Measurements from ENCODE around the gene PTPRT.

Gene PTPRT

DNA sequence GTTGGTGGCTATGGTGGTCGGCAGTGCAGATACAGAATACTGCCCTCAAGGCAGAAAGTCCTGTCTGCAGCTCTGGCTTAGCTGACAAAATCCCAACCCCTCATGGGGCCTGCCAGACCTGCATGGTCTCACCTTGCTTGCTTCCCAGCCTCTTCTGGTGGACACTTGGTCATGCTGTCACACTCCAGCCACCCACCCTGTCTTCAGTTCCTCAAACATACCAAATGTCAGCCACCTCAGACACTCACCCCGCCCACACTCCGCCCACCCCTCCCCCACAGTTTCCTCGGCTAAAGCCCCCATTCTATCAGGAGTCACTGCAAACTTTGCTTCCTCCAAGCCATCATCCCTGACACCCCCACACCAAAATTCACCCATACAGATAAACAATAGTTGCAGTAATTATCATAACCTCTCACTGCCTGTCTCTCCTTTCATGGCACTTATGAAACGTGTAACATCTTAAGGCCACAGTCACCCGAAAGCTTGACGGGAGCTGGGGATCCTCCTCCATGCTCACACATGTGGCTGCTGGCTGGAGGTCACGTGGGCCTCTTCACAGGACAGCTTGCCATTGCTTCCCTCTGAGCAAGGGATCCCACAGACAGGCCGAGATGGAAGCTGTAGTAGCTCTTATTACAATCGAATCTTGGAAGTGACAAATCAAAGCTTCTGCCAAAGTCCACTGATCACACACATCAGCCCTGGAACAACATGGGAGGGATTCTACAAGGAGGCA lies 202.2 kb downstream of the PTPRT start:
- Mint-ChIP-seq H3K9me3 (no peaks in the 10 kb centered on the region), H3K4me1 (peaks cover 6% of the 10 kb centered on the region), H3K4me3 (no peak overlapping the region), H3K27me3 (ENCODE audit: low read depth, poor library complexity) (peaks cover 24% of the 10 kb centered on the region), H3K36me3 (ENCODE audit: low read depth) (no peaks in the 10 kb centered on the region), H3K27ac (no peak overlapping the region)
- DNase-seq: no peak
- TF ChIP-seq, protein P1, sequence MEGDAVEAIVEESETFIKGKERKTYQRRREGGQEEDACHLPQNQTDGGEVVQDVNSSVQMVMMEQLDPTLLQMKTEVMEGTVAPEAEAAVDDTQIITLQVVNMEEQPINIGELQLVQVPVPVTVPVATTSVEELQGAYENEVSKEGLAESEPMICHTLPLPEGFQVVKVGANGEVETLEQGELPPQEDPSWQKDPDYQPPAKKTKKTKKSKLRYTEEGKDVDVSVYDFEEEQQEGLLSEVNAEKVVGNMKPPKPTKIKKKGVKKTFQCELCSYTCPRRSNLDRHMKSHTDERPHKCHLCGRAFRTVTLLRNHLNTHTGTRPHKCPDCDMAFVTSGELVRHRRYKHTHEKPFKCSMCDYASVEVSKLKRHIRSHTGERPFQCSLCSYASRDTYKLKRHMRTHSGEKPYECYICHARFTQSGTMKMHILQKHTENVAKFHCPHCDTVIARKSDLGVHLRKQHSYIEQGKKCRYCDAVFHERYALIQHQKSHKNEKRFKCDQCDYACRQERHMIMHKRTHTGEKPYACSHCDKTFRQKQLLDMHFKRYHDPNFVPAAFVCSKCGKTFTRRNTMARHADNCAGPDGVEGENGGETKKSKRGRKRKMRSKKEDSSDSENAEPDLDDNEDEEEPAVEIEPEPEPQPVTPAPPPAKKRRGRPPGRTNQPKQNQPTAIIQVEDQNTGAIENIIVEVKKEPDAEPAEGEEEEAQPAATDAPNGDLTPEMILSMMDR (IDR thresholded peaks at IDR 0.05): no peak

DNA sequence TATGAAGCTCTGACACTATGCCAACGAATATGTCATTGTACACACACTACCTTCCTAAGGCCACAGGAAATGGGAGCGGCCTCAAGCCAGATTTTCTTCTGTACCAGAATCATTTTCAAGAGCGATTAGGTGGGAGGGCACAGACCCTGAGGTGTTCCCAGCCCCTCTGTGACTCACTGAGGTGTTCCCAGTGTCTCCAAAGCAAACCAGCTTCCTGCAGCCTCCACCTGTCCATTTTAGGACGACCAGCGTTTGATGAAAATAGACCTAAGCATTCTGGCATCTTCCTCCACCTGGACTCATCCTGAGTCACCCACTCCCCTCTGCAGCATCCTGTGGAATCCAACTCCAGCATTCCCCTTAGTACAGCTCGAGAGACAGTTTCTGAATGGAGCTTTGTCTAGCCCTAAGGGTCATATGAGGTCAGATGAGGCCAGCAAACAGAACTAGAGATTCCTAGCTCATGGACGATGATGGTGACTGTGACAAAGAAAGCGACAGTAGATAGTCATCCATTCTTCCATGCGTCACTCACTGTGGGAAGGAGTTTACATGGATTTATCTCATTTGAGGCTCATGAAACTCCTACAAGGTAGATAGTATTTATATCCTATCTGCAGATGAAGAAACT lies 203.4 kb downstream of the PTPRT start:
- Mint-ChIP-seq H3K27me3 (ENCODE audit: low read depth, poor library complexity) (peaks cover 24% of the 10 kb centered on the region), H3K36me3 (ENCODE audit: low read depth) (no peaks in the 10 kb centered on the region), H3K4me3 (no peak overlapping the region), H3K27ac (no peak overlapping the region), H3K9me3 (no peaks in the 10 kb centered on the region), H3K4me1 (peaks cover 6% of the 10 kb centered on the region)
- DNase-seq: no peak
- TF ChIP-seq, protein P1 (IDR thresholded peaks at IDR 0.05): no peak

- TF ChIP-seq, protein P1 (IDR thresholded peaks at IDR 0.05): no peak
- Mint-ChIP-seq H3K36me3 (ENCODE audit: low read depth) (no peaks in the 10 kb centered on the region), H3K9me3 (no peaks in the 10 kb centered on the region), H3K4me3 (no peak overlapping the region), H3K27me3 (ENCODE audit: low read depth, poor library complexity) (peaks cover 26% of the 10 kb centered on the region), H3K4me1 (peaks cover 7% of the 10 kb centered on the region), H3K27ac (no peak overlapping the region)
- no peak for DNase-seq
These were observed 204.1 kb downstream of the PTPRT start for GRCh38 chr20:42985628-42986027.

DNA sequence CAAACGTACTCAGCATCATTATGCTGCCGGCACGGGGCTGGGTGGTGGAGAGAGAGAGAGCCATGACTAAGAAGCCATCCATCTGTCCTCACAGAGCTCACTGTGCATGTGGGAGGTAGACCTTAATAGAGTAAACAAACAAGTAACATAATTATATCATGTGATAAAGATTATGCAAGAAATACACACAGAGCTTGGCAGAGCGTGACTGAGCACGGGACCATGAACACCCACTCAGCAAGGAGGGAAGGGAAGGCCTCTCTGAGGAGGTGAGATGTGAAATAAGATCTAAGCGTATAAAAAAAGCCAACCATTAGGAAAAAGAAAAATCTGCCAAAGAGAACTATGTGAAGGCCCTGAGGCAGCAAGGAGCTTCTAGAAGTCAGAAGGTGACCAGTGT lies 207.5 kb downstream of the PTPRT start:
- Mint-ChIP-seq H3K36me3 (ENCODE audit: low read depth) (no peaks in the 10 kb centered on the region), H3K9me3 (no peaks in the 10 kb centered on the region), H3K27me3 (ENCODE audit: low read depth, poor library complexity) (peaks cover 36% of the 10 kb centered on the region), H3K4me3 (no peak overlapping the region), H3K27ac (no peak overlapping the region), H3K4me1 (peaks cover 6% of the 10 kb centered on the region)
- DNase-seq: no peak
- TF ChIP-seq, protein P1 (IDR thresholded peaks at IDR 0.05): no peak

GRCh38 chr20:42981253-42981652 lies 208.5 kb downstream of the PTPRT start:
- H3K9me3 Mint-ChIP-seq: no peaks in the 10 kb centered on the region
- H3K27ac Mint-ChIP-seq: no peak overlapping the region
- H3K27me3 Mint-ChIP-seq (ENCODE audit: low read depth, poor library complexity): peaks cover 36% of the 10 kb centered on the region
- H3K36me3 Mint-ChIP-seq (ENCODE audit: low read depth): no peaks in the 10 kb centered on the region
- DNase-seq: no peak
- TF ChIP-seq, protein P1 (IDR thresholded peaks at IDR 0.05): no peak
- H3K4me1 Mint-ChIP-seq: peaks cover 6% of the 10 kb centered on the region
- no peak overlapping the region for H3K4me3 Mint-ChIP-seq

- Mint-ChIP-seq H3K36me3 (ENCODE audit: low read depth) (no peaks in the 10 kb centered on the region), H3K4me1 (peaks cover 6% of the 10 kb centered on the region), H3K9me3 (no peaks in the 10 kb centered on the region), H3K27ac (no peak overlapping the region), H3K27me3 (ENCODE audit: low read depth, poor library complexity) (peaks cover 29% of the 10 kb centered on the region), H3K4me3 (no peak overlapping the region)
- DNase-seq: no peak
- TF ChIP-seq, protein P1 (IDR thresholded peaks at IDR 0.05): no peak
These were observed 210.0 kb downstream of the PTPRT start for GRCh38 chr20:42979720-42980119.

All from nephron progenitor cell (in vitro differentiated cells).